SU-DHL-6 (cell line): ENCODE results near the gene KNOP1.

ENCODE experiments used
- EZH2phosphoT487 ChIP-seq: fragments of 200-600 bp; sonication (generic), shearing (Covaris generic); conservative IDR thresholded peaks from 2 replicates; pipeline ENCODE4 v1.6.1; 2018; ENCODE audit warnings: mild to moderate bottlenecking, antibody characterized with exemption, low read length, moderate library complexity, mixed read lengths
- TF ChIP-seq, protein P1 (sequence below): fragments of 200-600 bp; sonication (generic); IDR thresholded peaks from one replicate; pipeline ENCODE4 v1.5.1; 2017; ENCODE audit warnings: antibody characterized with exemption, mild to moderate bottlenecking, low read length, moderate library complexity; ENCODE audit not compliant: insufficient read depth, poor library complexity, severe bottlenecking

DNA sequence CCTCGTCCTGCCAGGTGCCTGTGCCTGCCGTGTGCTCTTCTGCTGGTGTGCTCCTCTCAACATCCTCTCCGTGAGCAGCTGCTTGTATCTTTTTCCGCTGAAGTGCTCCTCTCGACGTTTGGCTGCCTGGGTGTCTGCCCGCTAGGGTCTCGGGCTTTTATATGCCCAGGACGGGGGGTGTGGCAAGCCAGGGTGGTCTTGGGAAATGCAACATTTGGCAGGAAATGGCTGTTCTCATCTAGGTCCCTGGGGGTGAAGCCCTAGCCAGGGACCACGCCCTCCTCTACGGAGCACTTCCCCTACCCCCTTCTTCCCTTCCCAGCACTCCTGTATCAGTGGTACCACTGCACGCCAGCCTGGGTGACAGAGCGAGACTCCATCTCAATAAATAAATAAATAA, 49.5 kb upstream of the KNOP1 start:
- TF ChIP-seq, protein P1, sequence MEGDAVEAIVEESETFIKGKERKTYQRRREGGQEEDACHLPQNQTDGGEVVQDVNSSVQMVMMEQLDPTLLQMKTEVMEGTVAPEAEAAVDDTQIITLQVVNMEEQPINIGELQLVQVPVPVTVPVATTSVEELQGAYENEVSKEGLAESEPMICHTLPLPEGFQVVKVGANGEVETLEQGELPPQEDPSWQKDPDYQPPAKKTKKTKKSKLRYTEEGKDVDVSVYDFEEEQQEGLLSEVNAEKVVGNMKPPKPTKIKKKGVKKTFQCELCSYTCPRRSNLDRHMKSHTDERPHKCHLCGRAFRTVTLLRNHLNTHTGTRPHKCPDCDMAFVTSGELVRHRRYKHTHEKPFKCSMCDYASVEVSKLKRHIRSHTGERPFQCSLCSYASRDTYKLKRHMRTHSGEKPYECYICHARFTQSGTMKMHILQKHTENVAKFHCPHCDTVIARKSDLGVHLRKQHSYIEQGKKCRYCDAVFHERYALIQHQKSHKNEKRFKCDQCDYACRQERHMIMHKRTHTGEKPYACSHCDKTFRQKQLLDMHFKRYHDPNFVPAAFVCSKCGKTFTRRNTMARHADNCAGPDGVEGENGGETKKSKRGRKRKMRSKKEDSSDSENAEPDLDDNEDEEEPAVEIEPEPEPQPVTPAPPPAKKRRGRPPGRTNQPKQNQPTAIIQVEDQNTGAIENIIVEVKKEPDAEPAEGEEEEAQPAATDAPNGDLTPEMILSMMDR, result no peak
- TF ChIP-seq EZH2phosphoT487, result no peak
